ENCODE measurements around the gene HOXC12. TPM values are rescaled to one million over a fixed set of nuclear protein-coding genes. Genes with fewer than 3 reads are reported as not detected.

Gene HOXC12
- total and polyA plus RNA-seq, 2 of the 8 experiments (the other 6 are each of a cell fraction or from before 2014, with no cell fraction given): not detected

- TF ChIP-seq ZNF274 (IDR thresholded peaks at IDR 0.05; ENCODE audit: borderline replicate concordance, extremely low read depth, low read length): no peak
- TF ChIP-seq GTF2F1 (IDR thresholded peaks at IDR 0.05; ENCODE audit: borderline replicate concordance, low read depth, low read length): no peak
- no peak for TF ChIP-seq EZH2 (IDR thresholded peaks at IDR 0.05; ENCODE audit: low read depth, low read length, severe bottlenecking)
Measured at GRCh38 chr12:53954694-53955035, at the start of gene HOXC12 (continued).

Data from H1 (cell line).